Small intestine (tissue), 7 donors: ENCODE data around the gene ERN2. TPM values are rescaled to one million over a fixed set of nuclear protein-coding genes. Genes with fewer than 3 reads are reported as not detected.
A peak's percentile ranks its signal among the peaks of the same experiment; 100 is the strongest.

Experiments used
- DNase-seq, 2 donors: peaks; one replicate each; pipeline versions ENCODE4 v3.0.0 to v3.0.0-alpha.2; 2013
- FAIRE-seq: peaks from 2 replicates; lab custom pipeline; 2012; peaks lifted over from hg19 to GRCh38; lab: Jason Lieb, UNC
- H3K27ac ChIP-seq, 3 donors: one replicate each; pipeline ENCODE4 v1.5.1; 2013; ENCODE audit warnings: low read length in 2 of 3, mild to moderate bottlenecking in 2 of 3, control low read depth in 1 of 3, inconsistent platforms in 1 of 3, low read depth in 1 of 3, moderate library complexity in 1 of 3
- H3K27me3 ChIP-seq, 3 donors: one replicate each; pipeline ENCODE4 v1.6.1; 2013; ENCODE audit warnings: low read length in 3 of 3, inconsistent platforms in 1 of 3; ENCODE audit not compliant: control insufficient read depth in 3 of 3, insufficient read depth in 3 of 3
- H3K36me3 ChIP-seq, 3 donors: one replicate each; pipeline ENCODE4 v1.6.1; 2013; ENCODE audit warnings: low read length in 3 of 3, inconsistent platforms in 1 of 3, low read depth in 1 of 3, mild to moderate bottlenecking in 1 of 3, moderate library complexity in 1 of 3; ENCODE audit not compliant: control insufficient read depth in 3 of 3, insufficient read depth in 2 of 3
- H3K4me1 ChIP-seq, 3 donors: one replicate each; pipeline ENCODE4 v1.6.1; 2013; ENCODE audit warnings: low read length in 2 of 3, inconsistent platforms in 1 of 3, low read depth in 1 of 3, mild to moderate bottlenecking in 1 of 3, moderate library complexity in 1 of 3; ENCODE audit not compliant: control insufficient read depth in 3 of 3, insufficient read depth in 2 of 3
- H3K4me3 ChIP-seq, 3 donors: one replicate each; pipeline ENCODE4 v1.5.1; 2013; ENCODE audit warnings: low read length in 3 of 3, control low read depth in 1 of 3, inconsistent platforms in 1 of 3, low read depth in 1 of 3, mild to moderate bottlenecking in 1 of 3, moderate library complexity in 1 of 3
- H3K9me3 ChIP-seq, 2 donors: one replicate each; pipeline ENCODE4 v1.6.1; 2013; ENCODE audit warnings: low read depth in 1 of 2, low read length in 1 of 2; ENCODE audit not compliant: control insufficient read depth in 2 of 2, insufficient read depth in 1 of 2
- WGBS, 3 donors: extraction: QIAGEN DNeasy Blood & Tissue Kit; methylation state at CpG; one replicate each; pipeline ENCODE4 v1.1.7; 2013; 5-methylcytosine and 5-hydroxymethylcytosine counted together
- polyA plus RNA-seq, 4 donors: library from polyadenylated mRNA; stranded (reverse) in 3 of 4; unstranded in 1 of 4; fragments of 200-250 nt in 3 of 4; fragments of 120-200 nt in 1 of 4; gene quantifications; one replicate each; pipeline versions ENCODE4 v1.2.1 to v1.2.3, GENCODE V29; 2013
- donor health status: healthy with polysubstance abuse.
- donor health status: control.
- donor health status: control.
- donor health status: Bipolar disorder and iron deficiency.
- donor health status: healthy.

The ERN2 gene
- polyA plus RNA-seq, 4 donors = 5.4 to 38.8 (median 17.8) TPM

- no peak overlapping the region for H3K27ac ChIP-seq
- peaks cover 0 to 20% (median 10%) of the 10 kb centered on the region in 3 donors for H3K36me3 ChIP-seq
- no peaks in the 10 kb centered on the region for H3K4me1 ChIP-seq
- H3K27me3 ChIP-seq = no peaks in the 10 kb centered on the region
- no peak overlapping the region for H3K4me3 ChIP-seq
- WGBS, 3 donors = 79 to 92% (median 86%) methylated on average over 4 of the region's 4 CpGs
- no peaks in the 10 kb centered on the region for H3K9me3 ChIP-seq
- FAIRE-seq (no peak), DNase-seq (no peak)
Observed at GRCh38 chr16:23651943-23652468, 61.0 kb downstream of the ERN2 start.

- WGBS, 3 donors = 84 to 88% (median 87%) methylated on average over 4 of the region's 4 CpGs
- Histone ChIP-seq H3K4me3 (no peak overlapping the region), H3K36me3 (peaks cover 0 to 20% (median 11%) of the 10 kb centered on the region in 3 donors), H3K27ac (no peak overlapping the region), H3K4me1 (no peaks in the 10 kb centered on the region), H3K9me3 (no peaks in the 10 kb centered on the region), H3K27me3 (no peaks in the 10 kb centered on the region)
- DNase-seq (no peak), FAIRE-seq (no peak)
Observed at GRCh38 chr16:23650674-23651416, 62.2 kb downstream of the ERN2 start.

- peaks cover 0 to 23% (median 5%) of the 10 kb centered on the region in 3 donors for H3K36me3 ChIP-seq
- peak in 1 of 2 donors; percentile 2 for DNase-seq
- H3K4me3 ChIP-seq = peak overlapping the region in 2 of 3 donors; percentile 96 to 99
- WGBS, 3 donors = 64 to 75% (median 75%) methylated on average over 14 of the region's 14 CpGs
- no peak overlapping the region for H3K27ac ChIP-seq
- H3K27me3 ChIP-seq = no peaks in the 10 kb centered on the region
- no peaks in the 10 kb centered on the region for H3K9me3 ChIP-seq
- FAIRE-seq = no peak
- peaks cover 0 to 4% (median 3%) of the 10 kb centered on the region in 3 donors for H3K4me1 ChIP-seq
Observed at GRCh38 chr16:23642246-23642774, 70.7 kb downstream of the ERN2 start.

GRCh38 chr16:23640931-23641765 is 71.9 kb downstream of the ERN2 start, which contains the start of the genes DCTN5 and PALB2:
DCTN5 (plus strand) TSS chr16:23641466; CDS start chr16:23641543, 77 bp downstream.
PALB2 (minus strand) TSS chr16:23641310; CDS start chr16:23641157, 153 bp downstream.
- DNase-seq = peak; percentile 96 to 97
- Histone ChIP-seq H3K4me1 (peaks cover 0 to 4% (median 3%) of the 10 kb centered on the region in 3 donors), H3K27me3 (no peaks in the 10 kb centered on the region), H3K36me3 (peaks cover 0 to 24% (median 6%) of the 10 kb centered on the region in 3 donors), H3K9me3 (no peaks in the 10 kb centered on the region), H3K4me3 (peak within 1 kb of the TSS; percentile 96 to 99 (median 99)), H3K27ac (peak within 1 kb of the TSS; percentile 71 to 96 (median 83))
- whole genome bisulfite sequencing, 3 donors = 0% methylated on average over 60 to 64 of the region's 64 CpGs
- no peak for FAIRE-seq

GRCh38 chr16:23640615-23640930 is 72.4 kb downstream of the ERN2 start:
- Histone ChIP-seq H3K4me1 (peaks cover 0 to 4% (median 3%) of the 10 kb centered on the region in 3 donors), H3K4me3 (peak overlapping the region; percentile 96 to 99 (median 99)), H3K27me3 (no peaks in the 10 kb centered on the region), H3K27ac (peak overlapping the region; percentile 71 to 96 (median 83)), H3K9me3 (no peaks in the 10 kb centered on the region), H3K36me3 (peaks cover 0 to 24% (median 8%) of the 10 kb centered on the region in 3 donors)
- WGBS, 3 donors = 1 to 2% (median 1%) methylated on average over 8 of the region's 8 CpGs
- no peak for DNase-seq
- FAIRE-seq = no peak

Other genes with a start within 250 kb of the ERN2 start
- gene GGA2, start 202.7 kb downstream of the ERN2 start, polyA plus RNA-seq = 100 to 1,000 TPM in 1 of 4 donors, 10 to 100 TPM in 1, 1 to 10 TPM in 2; 9.2 to 107 (median 11.1) TPM
- gene EARS2, start 155.9 kb downstream of the ERN2 start, polyA plus RNA-seq = 10 to 100 TPM in 2 of 4 donors, 1 to 10 TPM in 2; 2.4 to 26.2 (median 11.9) TPM
- 10 to 100 TPM in 2 of 4 donors, 1 to 10 TPM in 2; 4.6 to 39.7 (median 10.8) TPM for gene UBFD1, start 155.5 kb downstream of the ERN2 start, polyA plus RNA-seq
- 100 to 1,000 TPM; 105 to 335 (median 268) TPM for gene NDUFAB1, start 116.9 kb downstream of the ERN2 start, polyA plus RNA-seq
- gene PALB2, start 71.9 kb downstream of the ERN2 start, polyA plus RNA-seq = 10 to 100 TPM; 10.3 to 19.6 (median 14.0) TPM
- 10 to 100 TPM; 12.2 to 55.8 (median 20.3) TPM for gene DCTN5, start 71.8 kb downstream of the ERN2 start, polyA plus RNA-seq
- gene PLK1, start 34.3 kb downstream of the ERN2 start, polyA plus RNA-seq = 10 to 100 TPM in 2 of 4 donors, 1 to 10 TPM in 2; 1.9 to 48.2 (median 9.8) TPM
- gene CHP2, start 41.8 kb upstream of the ERN2 start, polyA plus RNA-seq = 100 to 1,000 TPM; 144 to 416 (median 298) TPM
- gene PRKCB, start 122.8 kb upstream of the ERN2 start, polyA plus RNA-seq = 1 to 10 TPM; 2.3 to 5.1 (median 2.8) TPM